ENCODE data around the gene GPR39. TPM values are rescaled to one million over a fixed set of nuclear protein-coding genes. Genes with fewer than 3 reads are reported as not detected.
"Not testable (repeated sequence)": the region's sequence is repeated elsewhere in the genome, so short reads cannot be mapped to it uniquely, and the experiment has no call there.

The GPR39 gene
- total and polyA plus RNA-seq, 9 donors = 0.08 to 2.0 (median 0.42) TPM; not detected in 2

GRCh38 chr2:132521341-132521740, 104.7 kb downstream of the GPR39 start:
- H3K9me3 ChIP-seq = no peaks in the 10 kb centered on the region
- no peaks in the 10 kb centered on the region for H3K27me3 ChIP-seq
- no peak overlapping the region for H3K4me3 ChIP-seq
- DNase-seq = no peak
- no peak overlapping the region for H3K27ac ChIP-seq
- intact Hi-C loops (cut with DNase I) = no loop called here
- H3K36me3 ChIP-seq = no peaks in the 10 kb centered on the region
- no peaks in the 10 kb centered on the region for H3K4me1 ChIP-seq (ENCODE audit: insufficient read depth)
- no peak for TF ChIP-seq CTCF (IDR thresholded peaks at IDR 0.05)
- no peak for TF ChIP-seq POLR2A (IDR thresholded peaks at IDR 0.05)
- TF ChIP-seq EP300 (IDR thresholded peaks at IDR 0.05) = no peak
- WGBS, 3 donors = 6 to 21% (median 13%) methylated on average over 3 of the region's 3 CpGs

- no peak overlapping the region for H3K27ac ChIP-seq
- no peak overlapping the region for H3K4me3 ChIP-seq
- intact Hi-C loops (cut with DNase I) = no loop called here
- WGBS, 3 donors = 53 to 59% (median 53%) methylated on average over 4 of the region's 4 CpGs
- H3K9me3 ChIP-seq = no peaks in the 10 kb centered on the region
- no peaks in the 10 kb centered on the region for H3K27me3 ChIP-seq
- DNase-seq = no peak
- H3K4me1 ChIP-seq (ENCODE audit: insufficient read depth) = no peaks in the 10 kb centered on the region
- H3K36me3 ChIP-seq = no peaks in the 10 kb centered on the region
- TF ChIP-seq EP300 (IDR thresholded peaks at IDR 0.05) (no peak), POLR2A (IDR thresholded peaks at IDR 0.05) (no peak)
Observed at GRCh38 chr2:132522901-132523300, 106.3 kb downstream of the GPR39 start.

DNA sequence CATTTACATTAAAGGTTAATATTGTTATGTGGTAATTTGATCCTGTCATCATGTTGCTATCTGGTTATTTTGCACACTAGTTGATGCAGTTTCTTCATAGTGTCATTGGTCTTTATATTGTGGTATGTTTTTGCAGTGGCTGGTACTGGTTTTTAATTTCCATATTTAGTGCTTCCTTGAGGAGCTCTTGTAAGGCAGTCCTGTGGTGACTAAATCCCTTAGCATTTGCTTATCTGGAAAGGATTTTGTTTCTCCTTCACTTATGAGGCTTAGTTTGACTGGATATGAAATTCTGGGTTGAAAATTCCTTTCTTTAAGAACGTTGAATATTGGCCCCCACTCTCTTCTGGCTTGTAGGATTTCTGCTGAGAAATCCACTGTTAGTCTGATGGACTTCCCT, 120.5 kb downstream of the GPR39 start:
- H3K9me3 ChIP-seq; H3K27me3 ChIP-seq; H3K27ac ChIP-seq; intact Hi-C loops (cut with DNase I); H3K36me3 ChIP-seq; H3K4me1 ChIP-seq (ENCODE audit: insufficient read depth); DNase-seq; H3K4me3 ChIP-seq: not testable (repeated sequence)
- WGBS, 3 donors = 50 to 71% (median 60%) methylated on average over 1 of the region's 1 CpG

- Histone ChIP-seq H3K4me1 (ENCODE audit: insufficient read depth) (no peaks in the 10 kb centered on the region), H3K4me3 (no peak overlapping the region), H3K36me3 (no peaks in the 10 kb centered on the region), H3K9me3 (peaks cover 0 to 4% of the 10 kb centered on the region in 2 donors), H3K27me3 (no peaks in the 10 kb centered on the region), H3K27ac (no peak overlapping the region)
- TF ChIP-seq EP300 (IDR thresholded peaks at IDR 0.05) (no peak), POLR2A (IDR thresholded peaks at IDR 0.05) (no peak), CTCF (IDR thresholded peaks at IDR 0.05) (no peak)
- no peak for DNase-seq
- intact Hi-C loops (cut with DNase I) = no loop called here
- 23 to 34% (median 24%) methylated on average over 4 of the region's 4 CpGs for WGBS, 3 donors
Observed at GRCh38 chr2:132538331-132538855, 121.8 kb downstream of the GPR39 start.

DNA sequence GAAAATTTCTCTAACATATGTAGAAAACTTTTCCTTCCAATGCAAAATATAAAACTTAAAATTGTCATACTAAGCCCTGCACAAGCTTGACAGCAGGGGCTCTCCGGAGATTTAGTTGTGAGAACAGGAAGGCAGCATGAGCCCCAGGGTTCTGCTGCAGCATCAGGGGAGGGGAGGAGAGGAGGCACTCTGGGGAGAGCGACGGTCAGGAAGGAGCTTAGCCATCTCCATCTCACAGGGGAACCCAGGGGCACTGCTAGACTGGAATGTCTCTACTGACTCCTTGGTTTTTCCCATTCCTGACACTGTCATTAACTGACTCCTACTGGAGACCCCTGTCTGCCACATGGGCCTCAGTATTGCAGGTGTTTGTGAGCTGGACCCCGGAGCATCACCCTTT, 123.6 kb downstream of the GPR39 start:
- TF ChIP-seq CTCF (IDR thresholded peaks at IDR 0.05) = no peak
- TF ChIP-seq POLR2A (IDR thresholded peaks at IDR 0.05) = no peak
- TF ChIP-seq EP300 (IDR thresholded peaks at IDR 0.05) = no peak
- intact Hi-C loops (cut with DNase I) = loop anchor here in 2 of 4 donors (10.0 kb wide), 2 partner anchors 1245 to 1305 kb away; no protein-coding TSS in a partner anchor
- WGBS, 3 donors = 66 to 69% (median 67%) methylated on average over 4 of the region's 4 CpGs
- Histone ChIP-seq H3K4me3 (no peak overlapping the region), H3K9me3 (peaks cover 0 to 10% of the 10 kb centered on the region in 2 donors), H3K36me3 (no peaks in the 10 kb centered on the region), H3K27me3 (no peaks in the 10 kb centered on the region), H3K27ac (no peak overlapping the region), H3K4me1 (ENCODE audit: insufficient read depth) (no peaks in the 10 kb centered on the region)
- DNase-seq = no peak
